Ishikawa (cell line): Measurements from ENCODE around the gene CACFD1.

Experiments
- CREB1 ChIP-seq: IDR thresholded peaks from 2 replicates; pipeline ENCODE4 v1.6.1; 2012; ENCODE audit warnings: low read depth
- TF ChIP-seq, protein P1 (sequence below): IDR thresholded peaks from 2 replicates; pipeline ENCODE4 v1.6.1; 2012; ENCODE audit warnings: low read depth, mild to moderate bottlenecking

DNA sequence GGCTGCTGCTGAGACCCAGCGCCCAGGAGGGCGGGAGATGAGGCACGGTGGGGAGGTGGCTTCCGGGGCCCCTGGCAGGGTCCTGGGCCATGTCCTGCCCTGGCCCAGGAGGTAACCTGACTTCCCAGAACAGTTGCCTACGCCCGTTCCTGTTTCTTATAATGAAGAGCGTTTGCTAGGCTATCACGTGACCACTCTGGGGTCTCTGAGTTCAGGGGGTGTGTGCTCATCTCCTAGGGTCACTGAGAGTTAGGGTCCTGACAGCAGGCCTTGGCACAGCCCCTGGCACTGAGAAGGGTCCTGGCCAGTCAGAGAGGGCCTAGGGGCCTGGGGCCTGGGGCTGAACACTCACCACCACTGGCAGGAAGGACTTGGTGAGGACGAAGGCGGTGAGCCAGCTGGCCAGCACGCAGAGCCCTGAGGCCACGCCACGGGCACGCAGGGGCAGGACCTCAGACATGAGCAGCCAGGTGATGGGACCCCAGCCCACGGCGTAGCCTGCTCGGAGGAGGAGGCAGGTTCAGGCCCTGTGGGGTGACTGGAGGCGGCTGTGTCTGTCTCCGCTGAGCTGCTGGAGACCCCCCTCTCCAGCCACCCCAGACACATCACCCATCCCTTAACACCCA is 13.1 kb downstream of the CACFD1 start:
- TF ChIP-seq CREB1, result no peak
- TF ChIP-seq, protein P1, sequence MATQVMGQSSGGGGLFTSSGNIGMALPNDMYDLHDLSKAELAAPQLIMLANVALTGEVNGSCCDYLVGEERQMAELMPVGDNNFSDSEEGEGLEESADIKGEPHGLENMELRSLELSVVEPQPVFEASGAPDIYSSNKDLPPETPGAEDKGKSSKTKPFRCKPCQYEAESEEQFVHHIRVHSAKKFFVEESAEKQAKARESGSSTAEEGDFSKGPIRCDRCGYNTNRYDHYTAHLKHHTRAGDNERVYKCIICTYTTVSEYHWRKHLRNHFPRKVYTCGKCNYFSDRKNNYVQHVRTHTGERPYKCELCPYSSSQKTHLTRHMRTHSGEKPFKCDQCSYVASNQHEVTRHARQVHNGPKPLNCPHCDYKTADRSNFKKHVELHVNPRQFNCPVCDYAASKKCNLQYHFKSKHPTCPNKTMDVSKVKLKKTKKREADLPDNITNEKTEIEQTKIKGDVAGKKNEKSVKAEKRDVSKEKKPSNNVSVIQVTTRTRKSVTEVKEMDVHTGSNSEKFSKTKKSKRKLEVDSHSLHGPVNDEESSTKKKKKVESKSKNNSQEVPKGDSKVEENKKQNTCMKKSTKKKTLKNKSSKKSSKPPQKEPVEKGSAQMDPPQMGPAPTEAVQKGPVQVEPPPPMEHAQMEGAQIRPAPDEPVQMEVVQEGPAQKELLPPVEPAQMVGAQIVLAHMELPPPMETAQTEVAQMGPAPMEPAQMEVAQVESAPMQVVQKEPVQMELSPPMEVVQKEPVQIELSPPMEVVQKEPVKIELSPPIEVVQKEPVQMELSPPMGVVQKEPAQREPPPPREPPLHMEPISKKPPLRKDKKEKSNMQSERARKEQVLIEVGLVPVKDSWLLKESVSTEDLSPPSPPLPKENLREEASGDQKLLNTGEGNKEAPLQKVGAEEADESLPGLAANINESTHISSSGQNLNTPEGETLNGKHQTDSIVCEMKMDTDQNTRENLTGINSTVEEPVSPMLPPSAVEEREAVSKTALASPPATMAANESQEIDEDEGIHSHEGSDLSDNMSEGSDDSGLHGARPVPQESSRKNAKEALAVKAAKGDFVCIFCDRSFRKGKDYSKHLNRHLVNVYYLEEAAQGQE, result no peak
